ENCODE results near the gene EIF3J.

Gene EIF3J

GRCh38 chr15:44591326-44591725 is 54.4 kb downstream of the EIF3J start:
- Histone ChIP-seq H3K4me2 (ENCODE audit: low read length) (no peak overlapping the region), H3K79me2 (ENCODE audit: control insufficient read depth, insufficient read depth, low read length, poor library complexity) (no peaks in the 10 kb centered on the region), H3K18ac (ENCODE audit: low read length) (no peak overlapping the region), H3K14ac (ENCODE audit: low read length) (no peak overlapping the region), H3K79me1 (ENCODE audit: low read length) (no peaks in the 10 kb centered on the region), H3K36me3 (ENCODE audit: control insufficient read depth in 1 of 2, insufficient read depth in 2 of 2, low read length in 2 of 2) (peaks cover 33 to 46% of the 10 kb centered on the region in 2 experiments), H3K27ac (ENCODE audit: low read depth, low read length) (no peak overlapping the region), H3K9ac (ENCODE audit: low read length) (no peak overlapping the region), H4K8ac (ENCODE audit: low read depth, low read length) (no peak overlapping the region), H3K4ac (ENCODE audit: low read depth, low read length) (no peak overlapping the region), H3K4me1 (ENCODE audit: control insufficient read depth in 1 of 2, insufficient read depth in 2 of 2, low read length in 2 of 2) (no peaks in the 10 kb centered on the region), H2AK5ac (ENCODE audit: low read length) (no peak overlapping the region), H2AFZ (ENCODE audit: insufficient read depth, low read length, poor library complexity) (no peak overlapping the region), H3K23ac (ENCODE audit: low read length) (no peak overlapping the region), H4K91ac (ENCODE audit: low read depth, low read length) (no peak overlapping the region), H3K4me3 (ENCODE audit: low read depth, low read length) (no peak overlapping the region), H2BK12ac (ENCODE audit: low read length) (no peak overlapping the region), H3K9me3 (ENCODE audit: insufficient read depth, low read depth, low read length) (peaks cover 2% of the 10 kb centered on the region), H3K27me3 (ENCODE audit: insufficient read depth, low read length) (no peaks in the 10 kb centered on the region), H2BK120ac (ENCODE audit: insufficient read depth, low read length, poor library complexity) (no peak overlapping the region), H4K12ac (ENCODE audit: low read depth, low read length) (no peak overlapping the region), H2BK5ac (ENCODE audit: low read depth, low read length, poor library complexity) (no peak overlapping the region)
- WGBS (ENCODE audit: extremely low coverage, insufficient coverage, insufficient read length) = no CpG with 5 or more reads among the region's 1 CpG
- DNase-seq = peak in 1 of 2 donors; percentile 58

GRCh38 chr15:44593042-44593736 is 56.2 kb downstream of the EIF3J start:
- no peak overlapping the region for H3K9ac ChIP-seq (ENCODE audit: low read length)
- H4K12ac ChIP-seq (ENCODE audit: low read depth, low read length) = no peak overlapping the region
- H3K23ac ChIP-seq (ENCODE audit: low read length) = no peak overlapping the region
- no peak overlapping the region for H3K4me3 ChIP-seq (ENCODE audit: low read depth, low read length)
- H4K91ac ChIP-seq (ENCODE audit: low read depth, low read length) = no peak overlapping the region
- H3K4me1 ChIP-seq (ENCODE audit: control insufficient read depth in 1 of 2, insufficient read depth in 2 of 2, low read length in 2 of 2) = no peaks in the 10 kb centered on the region
- no peak overlapping the region for H2AFZ ChIP-seq (ENCODE audit: insufficient read depth, low read length, poor library complexity)
- no peak overlapping the region for H2BK5ac ChIP-seq (ENCODE audit: low read depth, low read length, poor library complexity)
- no peaks in the 10 kb centered on the region for H3K79me2 ChIP-seq (ENCODE audit: control insufficient read depth, insufficient read depth, low read length, poor library complexity)
- H3K9me3 ChIP-seq (ENCODE audit: insufficient read depth, low read depth, low read length) = peaks cover 2% of the 10 kb centered on the region
- no peak overlapping the region for H3K4me2 ChIP-seq (ENCODE audit: low read length)
- H2AK5ac ChIP-seq (ENCODE audit: low read length) = no peak overlapping the region
- no peak overlapping the region for H2BK120ac ChIP-seq (ENCODE audit: insufficient read depth, low read length, poor library complexity)
- no CpG with 5 or more reads among the region's 7 CpGs for WGBS (ENCODE audit: extremely low coverage, insufficient coverage, insufficient read length)
- no peaks in the 10 kb centered on the region for H3K79me1 ChIP-seq (ENCODE audit: low read length)
- DNase-seq = peak in 1 of 2 donors; percentile 62
- no peak overlapping the region for H4K8ac ChIP-seq (ENCODE audit: low read depth, low read length)
- peaks cover 29 to 42% of the 10 kb centered on the region in 2 experiments for H3K36me3 ChIP-seq (ENCODE audit: control insufficient read depth in 1 of 2, insufficient read depth in 2 of 2, low read length in 2 of 2)
- H3K27me3 ChIP-seq (ENCODE audit: insufficient read depth, low read length) = no peaks in the 10 kb centered on the region
- no peak overlapping the region for H3K14ac ChIP-seq (ENCODE audit: low read length)
- H3K18ac ChIP-seq (ENCODE audit: low read length) = no peak overlapping the region
- no peak overlapping the region for H3K4ac ChIP-seq (ENCODE audit: low read depth, low read length)
- no peak overlapping the region for H3K27ac ChIP-seq (ENCODE audit: low read depth, low read length)
- H2BK12ac ChIP-seq (ENCODE audit: low read length) = no peak overlapping the region

GRCh38 chr15:44595246-44595645 is 58.3 kb downstream of the EIF3J start:
- no peak overlapping the region for H3K27ac ChIP-seq (ENCODE audit: low read depth, low read length)
- no peaks in the 10 kb centered on the region for H3K79me1 ChIP-seq (ENCODE audit: low read length)
- peaks cover 28 to 36% of the 10 kb centered on the region in 2 experiments for H3K36me3 ChIP-seq (ENCODE audit: control insufficient read depth in 1 of 2, insufficient read depth in 2 of 2, low read length in 2 of 2)
- no peak overlapping the region for H4K8ac ChIP-seq (ENCODE audit: low read depth, low read length)
- no peak overlapping the region for H3K4me3 ChIP-seq (ENCODE audit: low read depth, low read length)
- no CpG with 5 or more reads among the region's 1 CpG for WGBS (ENCODE audit: extremely low coverage, insufficient coverage, insufficient read length)
- no peak overlapping the region for H3K18ac ChIP-seq (ENCODE audit: low read length)
- no peaks in the 10 kb centered on the region for H3K4me1 ChIP-seq (ENCODE audit: control insufficient read depth in 1 of 2, insufficient read depth in 2 of 2, low read length in 2 of 2)
- H2BK5ac ChIP-seq (ENCODE audit: low read depth, low read length, poor library complexity) = no peak overlapping the region
- no peak overlapping the region for H2AFZ ChIP-seq (ENCODE audit: insufficient read depth, low read length, poor library complexity)
- H3K4ac ChIP-seq (ENCODE audit: low read depth, low read length) = no peak overlapping the region
- H2BK12ac ChIP-seq (ENCODE audit: low read length) = no peak overlapping the region
- H2BK120ac ChIP-seq (ENCODE audit: insufficient read depth, low read length, poor library complexity) = no peak overlapping the region
- H3K79me2 ChIP-seq (ENCODE audit: control insufficient read depth, insufficient read depth, low read length, poor library complexity) = no peaks in the 10 kb centered on the region
- peaks cover 2% of the 10 kb centered on the region for H3K9me3 ChIP-seq (ENCODE audit: insufficient read depth, low read depth, low read length)
- H3K9ac ChIP-seq (ENCODE audit: low read length) = no peak overlapping the region
- H2AK5ac ChIP-seq (ENCODE audit: low read length) = no peak overlapping the region
- no peak overlapping the region for H4K91ac ChIP-seq (ENCODE audit: low read depth, low read length)
- H3K27me3 ChIP-seq (ENCODE audit: insufficient read depth, low read length) = no peaks in the 10 kb centered on the region
- H3K14ac ChIP-seq (ENCODE audit: low read length) = no peak overlapping the region
- no peak for DNase-seq
- no peak overlapping the region for H3K4me2 ChIP-seq (ENCODE audit: low read length)
- no peak overlapping the region for H3K23ac ChIP-seq (ENCODE audit: low read length)
- no peak overlapping the region for H4K12ac ChIP-seq (ENCODE audit: low read depth, low read length)

- WGBS (ENCODE audit: extremely low coverage, insufficient coverage, insufficient read length) = no CpG with 5 or more reads among the region's 3 CpGs
Measured at GRCh38 chr15:44595656-44596510, 58.9 kb downstream of the EIF3J start.

More at GRCh38 chr15:44595656-44596510, 58.9 kb downstream of the EIF3J start:
- Histone ChIP-seq H4K12ac (ENCODE audit: low read depth, low read length) (no peak overlapping the region), H3K79me2 (ENCODE audit: control insufficient read depth, insufficient read depth, low read length, poor library complexity) (no peaks in the 10 kb centered on the region), H3K79me1 (ENCODE audit: low read length) (no peaks in the 10 kb centered on the region), H2BK12ac (ENCODE audit: low read length) (no peak overlapping the region), H3K4ac (ENCODE audit: low read depth, low read length) (no peak overlapping the region), H2AK5ac (ENCODE audit: low read length) (no peak overlapping the region), H3K27me3 (ENCODE audit: insufficient read depth, low read length) (no peaks in the 10 kb centered on the region), H2BK120ac (ENCODE audit: insufficient read depth, low read length, poor library complexity) (no peak overlapping the region), H2AFZ (ENCODE audit: insufficient read depth, low read length, poor library complexity) (no peak overlapping the region), H4K91ac (ENCODE audit: low read depth, low read length) (no peak overlapping the region), H3K4me3 (ENCODE audit: low read depth, low read length) (no peak overlapping the region), H3K23ac (ENCODE audit: low read length) (no peak overlapping the region), H3K9ac (ENCODE audit: low read length) (no peak overlapping the region), H4K8ac (ENCODE audit: low read depth, low read length) (no peak overlapping the region), H3K9me3 (ENCODE audit: insufficient read depth, low read depth, low read length) (peaks cover 2% of the 10 kb centered on the region), H2BK5ac (ENCODE audit: low read depth, low read length, poor library complexity) (no peak overlapping the region), H3K36me3 (ENCODE audit: control insufficient read depth in 1 of 2, insufficient read depth in 2 of 2, low read length in 2 of 2) (peaks cover 28 to 34% of the 10 kb centered on the region in 2 experiments), H3K4me1 (ENCODE audit: control insufficient read depth in 1 of 2, insufficient read depth in 2 of 2, low read length in 2 of 2) (no peaks in the 10 kb centered on the region), H3K4me2 (ENCODE audit: low read length) (no peak overlapping the region), H3K27ac (ENCODE audit: low read depth, low read length) (no peak overlapping the region), H3K14ac (ENCODE audit: low read length) (no peak overlapping the region), H3K18ac (ENCODE audit: low read length) (no peak overlapping the region)
- DNase-seq = no peak
